HG02885 (cell line): ENCODE results near the gene ADAMTS9.

Experiments used
- ATAC-seq: cut with Tn5 transposase; IDR thresholded peaks from one replicate; pipeline ENCODE4 v1.9.1; 2021; ENCODE audit warnings: mild to moderate bottlenecking; ENCODE audit not compliant: unreplicated experiment, poor library complexity

Gene ADAMTS9

GRCh38 chr3:64687086-64687780, 567 bp downstream of the ADAMTS9 start:
- no peak for ATAC-seq

GRCh38 chr3:64686446-64686908, 1.3 kb downstream of the ADAMTS9 start:
- ATAC-seq, result no peak

GRCh38 chr3:64685800-64686445, 1.9 kb downstream of the ADAMTS9 start:
- ATAC-seq, result no peak

- no peak for ATAC-seq
These were observed 2.4 kb downstream of the ADAMTS9 start for GRCh38 chr3:64685331-64685799.

GRCh38 chr3:64684715-64685261, 3.0 kb downstream of the ADAMTS9 start:
- ATAC-seq, result no peak

- no peak for ATAC-seq
These were observed 6.0 kb downstream of the ADAMTS9 start for GRCh38 chr3:64681827-64682226.

- no peak for ATAC-seq
These were observed 6.8 kb downstream of the ADAMTS9 start for GRCh38 chr3:64681015-64681414.

GRCh38 chr3:64680334-64680733, 7.5 kb downstream of the ADAMTS9 start:
- no peak for ATAC-seq

GRCh38 chr3:64677961-64678716, 9.7 kb downstream of the ADAMTS9 start:
- ATAC-seq, result no peak

GRCh38 chr3:64676831-64677230, 11.0 kb downstream of the ADAMTS9 start:
- no peak for ATAC-seq

GRCh38 chr3:64675687-64676247, 12.0 kb downstream of the ADAMTS9 start:
- ATAC-seq, result no peak

- no peak for ATAC-seq
These were observed 13.2 kb downstream of the ADAMTS9 start for GRCh38 chr3:64674591-64675076.

- no peak for ATAC-seq
These were observed 14.6 kb downstream of the ADAMTS9 start for GRCh38 chr3:64673159-64673715.

GRCh38 chr3:64668582-64669510, 19.0 kb downstream of the ADAMTS9 start:
- ATAC-seq, result no peak

GRCh38 chr3:64667887-64668581, 19.8 kb downstream of the ADAMTS9 start:
- no peak for ATAC-seq

GRCh38 chr3:64667138-64667537, 20.7 kb downstream of the ADAMTS9 start:
- ATAC-seq, result no peak

- ATAC-seq, result no peak
These were observed 21.6 kb downstream of the ADAMTS9 start for GRCh38 chr3:64666171-64666588.

GRCh38 chr3:64664397-64664796, 23.4 kb downstream of the ADAMTS9 start:
- no peak for ATAC-seq
